ENCODE measurements around the gene MAP3K2.

The MAP3K2 gene

GRCh38 chr2:127293748-127294562, 93.8 kb downstream of the MAP3K2 start, which contains the start of gene ERCC3:
Gene ERCC3, minus strand, starts transcription at chr2:127294144. Its CDS starts 63 bp downstream, at chr2:127294081.
- DNase-seq (ENCODE audit: low spot score) = peak; percentile 86

- no peak for DNase-seq (ENCODE audit: low spot score)
Observed at GRCh38 chr2:127293386-127293747, 94.4 kb downstream of the MAP3K2 start.

- DNase-seq (ENCODE audit: low spot score) = no peak
Observed at GRCh38 chr2:127288274-127288673, 99.5 kb downstream of the MAP3K2 start.

- no peak for DNase-seq (ENCODE audit: low spot score)
Observed at GRCh38 chr2:127283275-127283674, 104.5 kb downstream of the MAP3K2 start.

GRCh38 chr2:127280693-127281092, 107.1 kb downstream of the MAP3K2 start:
- DNase-seq (ENCODE audit: low spot score) = no peak

- no peak for DNase-seq (ENCODE audit: low spot score)
Observed at GRCh38 chr2:127279781-127280180, 108.0 kb downstream of the MAP3K2 start.

- DNase-seq (ENCODE audit: low spot score) = no peak
Observed at GRCh38 chr2:127278959-127279358, 108.8 kb downstream of the MAP3K2 start.

- no peak for DNase-seq (ENCODE audit: low spot score)
Observed at GRCh38 chr2:127277028-127277427, 110.7 kb downstream of the MAP3K2 start.

GRCh38 chr2:127275789-127276188, 112.0 kb downstream of the MAP3K2 start:
- no peak for DNase-seq (ENCODE audit: low spot score)

- DNase-seq (ENCODE audit: low spot score) = no peak
Observed at GRCh38 chr2:127275356-127275755, 112.4 kb downstream of the MAP3K2 start.

- DNase-seq (ENCODE audit: low spot score) = no peak
Observed at GRCh38 chr2:127270663-127271062, 117.1 kb downstream of the MAP3K2 start.

- no peak for DNase-seq (ENCODE audit: low spot score)
Observed at GRCh38 chr2:127261804-127262406, 125.9 kb downstream of the MAP3K2 start.

GRCh38 chr2:127259355-127259754, 128.4 kb downstream of the MAP3K2 start:
- DNase-seq (ENCODE audit: low spot score) = no peak

- DNase-seq (ENCODE audit: low spot score) = no peak
Observed at GRCh38 chr2:127256866-127257265, 130.9 kb downstream of the MAP3K2 start.

- no peak for DNase-seq (ENCODE audit: low spot score)
Observed at GRCh38 chr2:127256381-127256780, 131.4 kb downstream of the MAP3K2 start.

GRCh38 chr2:127255721-127256120, 132.1 kb downstream of the MAP3K2 start:
- no peak for DNase-seq (ENCODE audit: low spot score)

- no peak for DNase-seq (ENCODE audit: low spot score)
Observed at GRCh38 chr2:127255146-127255545, 132.6 kb downstream of the MAP3K2 start.

- no peak for DNase-seq (ENCODE audit: low spot score)
Observed at GRCh38 chr2:127254386-127254981, 133.3 kb downstream of the MAP3K2 start.

Measured in putamen (tissue), 1 donor.